Natural killer cell (primary cell): ENCODE results near the gene PIAS4. TPM values are rescaled to one million over a fixed set of nuclear protein-coding genes. Genes with fewer than 3 reads are reported as not detected.
A peak's percentile ranks its signal among the peaks of the same experiment; 100 is the strongest.

Source experiments
- ATAC-seq, 3 donors: fragments of 150-1000 bp in 2 of 3; fragments of 200-7000 bp in 1 of 3; cut with Tn5 transposase; 1 replicate in 1 of 3; 2 replicates in 2 of 3; pipeline ENCODE4 v1.10.0; 2021; ENCODE audit warnings: mild to moderate bottlenecking in 2 of 3, moderate library complexity in 2 of 3
- DNase-seq, 2 donors: peaks; one replicate each; pipeline versions ENCODE4 v3.0.0 to v3.0.0-alpha.2; 2013 to 2021; ENCODE audit warnings: mixed read lengths in 1 of 2
- H3K27ac ChIP-seq: one replicate; pipeline ENCODE4 v1.5.1; 2013; ENCODE audit warnings: mild to moderate bottlenecking, low read length
- H3K27me3 ChIP-seq: one replicate; pipeline ENCODE4 v1.6.1; 2013; ENCODE audit warnings: low read length; ENCODE audit not compliant: control insufficient read depth, insufficient read depth
- H3K36me3 ChIP-seq: one replicate; pipeline ENCODE4 v1.6.1; 2013; ENCODE audit warnings: low read length; ENCODE audit not compliant: control insufficient read depth, insufficient read depth
- H3K4me1 ChIP-seq: one replicate; pipeline ENCODE4 v1.6.1; 2013; ENCODE audit warnings: low read length; ENCODE audit not compliant: control insufficient read depth, insufficient read depth
- H3K4me3 ChIP-seq: one replicate; pipeline ENCODE4 v1.5.1; 2013; ENCODE audit warnings: low read length
- H3K9me3 ChIP-seq: one replicate; pipeline ENCODE4 v1.6.1; 2013; ENCODE audit warnings: low read length; ENCODE audit not compliant: control insufficient read depth, insufficient read depth
- H3K27ac Mint-ChIP-seq, 2 donors: one replicate each; pipeline ENCODE4 v1.8.0; 2022; ENCODE audit warnings: mild to moderate bottlenecking in 2 of 2, mixed read lengths in 2 of 2, moderate library complexity in 1 of 2
- H3K27me3 Mint-ChIP-seq, 2 donors: one replicate each; pipeline ENCODE4 v1.8.0; 2022; ENCODE audit warnings: low read depth in 2 of 2, mixed read lengths in 2 of 2
- H3K36me3 Mint-ChIP-seq: one replicate; pipeline ENCODE4 v1.8.0; 2022; ENCODE audit warnings: mixed read lengths
- H3K4me1 Mint-ChIP-seq, 2 donors: one replicate each; pipeline ENCODE4 v1.8.0; 2022; ENCODE audit warnings: mixed read lengths in 2 of 2
- H3K4me3 Mint-ChIP-seq: one replicate; pipeline ENCODE4 v1.8.0; 2022; ENCODE audit warnings: mild to moderate bottlenecking, moderate library complexity, mixed read lengths
- H3K9me3 Mint-ChIP-seq, 2 donors: one replicate each; pipeline ENCODE4 v1.8.0; 2022; ENCODE audit warnings: mixed read lengths in 2 of 2
- CTCF ChIP-seq: fragments of 200-600 bp; IDR thresholded peaks from one replicate; pipeline ENCODE4 v1.8.0; 2022; ENCODE audit warnings: antibody characterized with exemption
- WGBS: methylation state at CpG from one replicate; pipeline ENCODE4 v1.1.7; 2013; ENCODE audit warnings: missing lambda C conversion rate; ENCODE audit not compliant: insufficient coverage; 5-methylcytosine and 5-hydroxymethylcytosine counted together
- intact Hi-C: fragments of 100-400 bp; cut with micrococcal nuclease; formaldehyde crosslinking; loops from one replicate; pipeline ENCODE4 v1.14.2; 2022
- total RNA-seq, 4 donors: library from RNA; stranded (reverse); fragments of 120-200 nt in 1 of 4; gene quantifications; one replicate each; pipeline versions ENCODE4 v1.2.3 to v1.2.4, GENCODE V29; 2013 to 2022

PIAS4 gene
- total RNA-seq, 3 donors from 2014 or later (not counting 1 experiment from before 2014, with no cell fraction given), result 25.4 to 39.4 (median 26.8) TPM

DNA sequence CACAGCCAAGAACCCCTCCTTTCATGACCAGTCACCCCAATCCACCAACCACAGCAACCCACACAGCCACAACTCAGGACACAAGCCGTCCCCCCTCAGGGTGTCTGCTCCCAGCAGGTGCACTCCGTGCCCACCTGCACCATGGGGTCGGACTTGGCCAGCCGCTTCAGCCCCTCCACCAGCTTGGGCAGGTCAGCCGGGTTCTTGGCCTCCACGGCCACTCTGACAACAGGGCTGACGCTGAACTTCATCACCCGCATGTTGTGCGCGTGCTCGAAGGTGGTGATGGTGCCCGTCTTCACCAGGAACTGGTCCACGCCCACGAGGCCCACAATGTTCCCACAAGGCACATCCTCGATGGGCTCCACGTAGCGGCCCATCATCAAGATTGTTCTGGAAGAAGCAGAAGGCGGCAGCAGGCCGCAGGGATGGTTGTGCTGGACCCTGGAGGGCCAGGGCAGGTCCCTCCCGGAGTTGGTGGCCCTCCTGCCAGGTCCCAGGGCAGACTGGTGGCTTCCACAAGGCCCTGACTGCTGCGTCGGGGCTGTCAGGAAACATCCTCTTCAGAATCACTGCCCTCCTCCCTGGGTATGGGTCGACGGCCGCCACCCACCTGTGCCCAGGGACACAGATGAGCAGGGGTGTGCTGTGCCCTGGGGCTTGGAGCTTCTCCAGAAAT is 27.7 kb upstream of the PIAS4 start:
- ATAC-seq (peak in 1 of 3 donors; percentile 5), DNase-seq (peak in 1 of 2 donors; percentile 34)
- H3K9me3 Mint-ChIP-seq, result no peaks in the 10 kb centered on the region
- no peak for TF ChIP-seq CTCF
- H3K9me3 ChIP-seq, result no peaks in the 10 kb centered on the region
- H3K4me1 Mint-ChIP-seq, result peaks cover 25 to 29% of the 10 kb centered on the region in 2 donors
- H3K4me3 Mint-ChIP-seq, result no peak overlapping the region
- no peak overlapping the region for H3K27ac ChIP-seq
- H3K27me3 ChIP-seq, result no peaks in the 10 kb centered on the region
- peaks cover 7% of the 10 kb centered on the region for H3K36me3 Mint-ChIP-seq
- H3K27ac Mint-ChIP-seq, result peak overlapping the region; percentile 31 to 43
- intact Hi-C loops, result loop anchor here (10.0 kb wide), 1 partner anchor 195 kb away; the partner anchor contains the start of gene MATK
- no peak overlapping the region for H3K4me3 ChIP-seq
- peaks cover 90% of the 10 kb centered on the region for H3K36me3 ChIP-seq
- peaks cover 33% of the 10 kb centered on the region for H3K4me1 ChIP-seq
- no peaks in the 10 kb centered on the region for H3K27me3 Mint-ChIP-seq
- 87% methylated on average over 25 of the region's 25 CpGs for WGBS

DNA sequence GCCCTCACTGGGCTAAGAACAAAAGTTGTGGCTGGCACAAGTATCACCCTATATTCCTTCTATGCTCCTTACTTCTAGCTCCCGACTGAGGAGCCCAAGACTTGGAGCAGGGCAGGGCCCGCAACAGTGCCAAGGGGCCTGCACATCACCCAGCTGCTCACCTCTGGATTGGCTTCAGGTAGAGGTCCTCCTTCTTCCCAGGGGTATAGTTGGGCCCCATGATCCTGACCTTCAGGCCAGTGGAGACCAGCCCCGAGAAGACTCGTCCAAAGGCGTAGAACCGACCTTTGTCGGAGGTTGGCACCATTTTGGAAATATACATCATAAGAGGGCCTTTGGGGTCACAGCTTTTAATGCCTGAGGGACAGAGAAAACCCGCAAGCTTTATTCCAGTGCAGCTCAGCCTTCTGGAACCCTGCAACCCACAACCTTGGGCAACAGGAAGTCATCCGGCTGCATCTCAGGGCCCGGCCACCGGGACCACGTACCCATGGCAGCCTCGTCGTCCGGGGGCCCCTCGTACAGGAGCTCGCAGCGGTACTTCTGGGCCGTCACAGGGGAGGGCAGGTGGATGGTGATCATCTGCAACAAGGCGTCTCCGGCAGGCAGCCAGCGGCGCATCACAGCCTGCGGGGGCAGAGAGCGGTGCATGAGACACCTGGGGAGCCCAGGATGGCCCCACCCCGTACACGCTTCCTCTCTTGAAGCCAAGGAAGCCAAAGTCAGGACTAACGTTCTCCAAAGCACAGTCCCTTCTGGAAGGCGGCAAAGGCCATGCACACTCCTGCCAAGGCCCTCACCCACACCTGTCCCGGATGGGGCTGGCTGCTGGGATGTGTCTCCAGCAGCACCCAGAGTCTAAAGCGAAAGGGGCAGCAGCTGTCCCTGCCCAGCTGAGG is 26.9 kb upstream of the PIAS4 start:
- Mint-ChIP-seq H3K4me3 (no peak overlapping the region), H3K36me3 (peaks cover 7% of the 10 kb centered on the region), H3K4me1 (peaks cover 29 to 33% of the 10 kb centered on the region in 2 donors), H3K27ac (peak overlapping the region; percentile 43 to 58), H3K27me3 (no peaks in the 10 kb centered on the region), H3K9me3 (no peaks in the 10 kb centered on the region)
- intact Hi-C loops, result loop anchor here (10.0 kb wide), 1 partner anchor 196 kb away; the partner anchor contains the start of gene MATK
- Histone ChIP-seq H3K4me1 (peaks cover 36% of the 10 kb centered on the region), H3K27ac (no peak overlapping the region), H3K27me3 (no peaks in the 10 kb centered on the region), H3K36me3 (peaks cover 84% of the 10 kb centered on the region), H3K9me3 (no peaks in the 10 kb centered on the region), H3K4me3 (no peak overlapping the region)
- ATAC-seq (no peak), DNase-seq (peak in 1 of 2 donors; percentile 19)
- WGBS, result 91% methylated on average over 31 of the region's 31 CpGs
- no peak for TF ChIP-seq CTCF

GRCh38 chr19:3981373-3981735 is 26.2 kb upstream of the PIAS4 start:
- Histone ChIP-seq H3K4me3 (no peak overlapping the region), H3K9me3 (no peaks in the 10 kb centered on the region), H3K36me3 (peaks cover 78% of the 10 kb centered on the region), H3K4me1 (peaks cover 44% of the 10 kb centered on the region), H3K27me3 (no peaks in the 10 kb centered on the region), H3K27ac (no peak overlapping the region)
- peaks cover 7% of the 10 kb centered on the region for H3K36me3 Mint-ChIP-seq
- peaks cover 34 to 39% of the 10 kb centered on the region in 2 donors for H3K4me1 Mint-ChIP-seq
- ATAC-seq (no peak), DNase-seq (peak in 1 of 2 donors; percentile 26)
- intact Hi-C loops, result loop anchor here (10.0 kb wide), 1 partner anchor 197 kb away; the partner anchor contains the start of gene MATK
- WGBS, result 87% methylated on average over 10 of the region's 10 CpGs
- TF ChIP-seq CTCF, result no peak
- H3K9me3 Mint-ChIP-seq, result no peaks in the 10 kb centered on the region
- H3K27ac Mint-ChIP-seq, result peak overlapping the region in 1 of 2 donors; percentile 58
- H3K4me3 Mint-ChIP-seq, result peak overlapping the region; percentile 32
- H3K27me3 Mint-ChIP-seq, result no peaks in the 10 kb centered on the region
